ENCODE data around the gene TMEM74B.

TMEM74B gene

DNA sequence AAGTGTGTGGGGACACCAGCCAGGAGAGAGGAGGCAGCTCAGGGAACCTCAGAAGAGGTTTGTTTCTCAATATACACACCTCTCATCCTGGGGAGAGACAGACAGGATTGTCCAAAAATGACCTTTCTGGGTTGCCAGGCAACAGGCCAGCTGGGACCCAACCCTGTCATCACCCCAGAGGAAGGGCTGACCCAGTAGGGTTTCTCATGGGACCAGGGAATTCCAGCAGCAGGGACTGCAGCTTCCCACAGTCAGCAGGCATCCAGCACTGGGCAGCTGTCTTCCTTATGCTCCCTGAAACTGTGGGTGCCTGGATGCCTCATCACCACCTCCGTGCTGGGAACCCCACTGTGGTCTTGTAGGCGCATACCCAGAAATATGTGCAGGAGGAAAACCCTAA lies 19.8 kb upstream of the TMEM74B start:
- ChIA-PET POLR2A (no interaction called here), CTCF (no interaction called here)
- TF ChIP-seq FOXK2 (IDR thresholded peaks at IDR 0.05) (no peak), SUZ12 (IDR thresholded peaks at IDR 0.05) (no peak), SP1 (IDR thresholded peaks at IDR 0.05) (no peak), ZNF384 (IDR thresholded peaks at IDR 0.05) (no peak)
- TF ChIP-seq, protein P1, sequence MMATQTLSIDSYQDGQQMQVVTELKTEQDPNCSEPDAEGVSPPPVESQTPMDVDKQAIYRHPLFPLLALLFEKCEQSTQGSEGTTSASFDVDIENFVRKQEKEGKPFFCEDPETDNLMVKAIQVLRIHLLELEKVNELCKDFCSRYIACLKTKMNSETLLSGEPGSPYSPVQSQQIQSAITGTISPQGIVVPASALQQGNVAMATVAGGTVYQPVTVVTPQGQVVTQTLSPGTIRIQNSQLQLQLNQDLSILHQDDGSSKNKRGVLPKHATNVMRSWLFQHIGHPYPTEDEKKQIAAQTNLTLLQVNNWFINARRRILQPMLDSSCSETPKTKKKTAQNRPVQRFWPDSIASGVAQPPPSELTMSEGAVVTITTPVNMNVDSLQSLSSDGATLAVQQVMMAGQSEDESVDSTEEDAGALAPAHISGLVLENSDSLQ (IDR thresholded peaks at IDR 0.05), result no peak
- DNase-seq (ENCODE audit: extremely low spot score), result no peak

DNA sequence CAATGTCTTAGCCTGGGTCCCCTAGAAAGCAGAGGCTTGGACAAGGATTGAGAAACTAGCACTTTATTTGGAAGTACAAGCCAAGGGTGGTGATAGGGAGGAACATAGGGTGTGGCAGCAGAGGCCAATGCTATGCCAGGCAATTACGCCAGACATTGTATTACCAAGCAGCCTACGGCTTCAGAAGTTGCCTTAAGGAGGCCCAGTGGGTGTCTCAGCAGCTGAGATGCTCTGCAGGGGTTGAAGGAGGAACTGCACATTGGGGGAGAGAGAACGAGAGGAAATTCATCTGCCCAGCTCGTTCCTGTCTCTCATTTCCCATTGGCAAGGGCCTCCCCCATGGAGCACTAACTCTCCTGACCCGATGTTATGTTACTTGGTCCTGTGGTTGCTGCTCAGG lies 19.3 kb upstream of the TMEM74B start:
- ChIA-PET POLR2A (no interaction called here), CTCF (no interaction called here)
- TF ChIP-seq LEF1 (IDR thresholded peaks at IDR 0.05; ENCODE audit: borderline replicate concordance), result no peak
- no peak for DNase-seq (ENCODE audit: extremely low spot score)

DNA sequence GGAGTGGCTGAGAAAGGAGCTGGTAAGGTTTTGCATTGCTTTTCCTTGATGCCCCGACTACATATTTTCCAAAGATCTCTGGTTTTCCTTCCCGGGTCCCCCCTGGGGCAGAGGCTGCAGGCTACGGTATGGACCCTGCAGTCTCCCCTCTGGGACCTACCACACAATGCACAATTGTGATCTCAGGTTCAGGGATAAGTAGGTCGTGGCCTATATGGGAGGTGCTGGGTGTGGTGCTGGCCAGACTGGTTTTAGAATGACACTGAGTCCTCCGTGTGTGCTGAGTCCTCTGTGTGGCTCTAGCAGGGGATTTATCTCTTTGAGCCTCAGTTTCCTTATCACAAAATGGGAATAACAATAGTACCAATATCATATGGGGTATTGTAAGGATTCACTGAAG lies 18.8 kb upstream of the TMEM74B start:
- DNase-seq (ENCODE audit: extremely low spot score), result no peak
- TF ChIP-seq ELF4 (IDR thresholded peaks at IDR 0.05) (no peak), HDGF (IDR thresholded peaks at IDR 0.05; ENCODE audit: borderline replicate concordance) (no peak)
- TF ChIP-seq, protein P1 (IDR thresholded peaks at IDR 0.05), result no peak
- ChIA-PET POLR2A (interaction anchor here (1.3 kb wide), 1 partner anchor 22 kb away, joined by 3 read pairs; the partner anchor contains the start of gene RAD21L1), CTCF (no interaction called here)

DNA sequence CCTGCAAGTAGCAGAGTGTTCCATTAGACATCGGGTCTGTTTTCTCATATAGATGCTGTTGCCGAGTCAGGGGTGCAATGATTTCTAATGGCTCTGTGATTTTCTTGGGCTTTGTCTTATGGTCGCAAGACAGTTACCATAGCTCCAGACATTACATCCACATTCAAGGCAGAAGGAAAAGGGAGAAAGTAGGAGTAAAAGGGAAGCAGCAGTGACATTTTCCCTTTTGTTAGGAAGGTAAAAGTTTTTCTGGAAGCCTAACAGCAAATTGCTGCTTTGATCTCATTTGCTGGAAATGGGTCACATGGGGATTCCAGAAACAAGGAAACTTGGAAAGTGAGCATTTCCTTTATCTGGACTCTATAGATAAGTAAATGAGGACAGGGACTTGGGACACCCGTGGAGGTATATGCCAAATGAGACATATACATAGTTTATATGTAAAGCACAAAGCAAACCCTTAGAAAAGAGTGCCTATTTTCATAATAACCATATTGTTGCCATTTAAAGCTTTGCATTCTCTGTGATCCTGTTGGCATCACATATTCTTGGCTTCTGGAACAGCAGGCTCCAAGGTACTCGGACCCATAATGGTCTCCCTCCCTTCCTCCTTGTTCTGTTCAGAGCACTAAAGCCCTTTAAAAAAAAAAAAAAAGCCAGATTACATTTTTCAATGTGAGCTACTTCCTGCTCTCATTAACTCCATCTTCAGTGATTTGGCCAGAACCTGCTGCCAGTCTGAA lies 18.2 kb upstream of the TMEM74B start, which contains the start of gene C20orf202:
TSS of gene C20orf202 (plus strand) at position 693 of the 743 bp plus-strand sequence. CDS start 132 bp downstream, outside the sequence.
- no peak for DNase-seq (ENCODE audit: extremely low spot score)
- POLR2A ChIA-PET, result interaction anchor here (1.3 kb wide), 1 partner anchor 23 kb away, joined by 3 read pairs; the partner anchor contains the start of gene RAD21L1
- CTCF ChIA-PET, result no interaction called here
- TF ChIP-seq CTBP1 (IDR thresholded peaks at IDR 0.05; ENCODE audit: borderline replicate concordance) (no peak), FOXA1 (IDR thresholded peaks at IDR 0.05) (no peak), LEF1 (IDR thresholded peaks at IDR 0.05; ENCODE audit: borderline replicate concordance) (no peak)

DNA sequence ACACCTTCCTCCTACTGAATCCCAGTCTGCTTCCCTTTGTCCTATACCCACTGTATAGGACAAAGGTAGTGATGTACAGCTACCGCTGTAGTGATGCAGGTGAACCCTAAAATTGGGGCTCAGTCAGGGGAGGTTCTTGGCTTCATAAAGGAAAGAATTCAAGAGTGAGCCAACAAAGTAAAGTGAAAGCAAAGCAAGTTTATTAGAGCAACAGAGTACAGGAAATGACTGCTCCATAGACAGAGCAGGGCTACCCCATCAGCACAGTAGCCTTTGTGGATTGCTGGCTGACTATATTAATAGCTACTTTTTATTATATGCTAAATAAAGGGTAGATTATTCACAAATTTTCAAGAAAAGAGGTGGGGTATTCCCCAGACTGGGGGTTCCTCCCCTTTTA lies 15.2 kb upstream of the TMEM74B start:
- DNase-seq (ENCODE audit: extremely low spot score), result no peak
- ChIA-PET CTCF (no interaction called here), POLR2A (no interaction called here)
- TF ChIP-seq BHLHE40 (IDR thresholded peaks at IDR 0.05; ENCODE audit: borderline replicate concordance), result no peak

DNA sequence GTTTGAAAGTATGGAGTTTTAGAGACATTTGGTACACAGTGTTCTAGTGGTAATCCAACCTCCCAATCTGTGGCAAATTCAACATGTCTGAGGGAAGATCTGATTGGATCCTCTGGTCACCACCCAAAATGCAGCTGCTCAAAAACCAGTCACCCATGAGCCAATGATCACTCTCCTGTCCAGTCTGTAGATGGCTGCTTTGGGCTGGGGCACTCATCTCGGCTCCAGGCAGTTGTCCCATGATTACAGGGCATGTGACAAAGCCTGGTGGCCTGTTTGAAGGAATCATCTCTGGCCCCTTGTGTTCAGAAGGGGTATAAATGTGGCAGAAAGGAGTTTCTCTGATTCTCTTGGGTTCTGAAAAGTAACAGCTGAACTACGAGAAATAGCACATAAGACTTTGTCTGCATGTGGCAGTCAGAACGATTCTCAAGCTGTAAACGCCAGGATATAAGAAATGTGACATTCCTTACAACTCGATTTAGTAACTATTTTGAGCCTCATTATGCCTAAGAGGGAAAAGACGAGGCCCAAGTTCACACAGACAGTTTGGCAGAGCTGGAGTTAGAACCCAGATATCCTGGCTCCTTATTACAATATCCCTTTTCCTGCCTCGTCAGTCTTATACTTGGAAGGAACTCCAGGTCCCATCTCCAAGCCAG lies 14.6 kb upstream of the TMEM74B start:
- POLR2A ChIA-PET, result no interaction called here
- CTCF ChIA-PET, result interaction anchor here (0.9 kb wide), 1 partner anchor 14 kb away, joined by 3 read pairs; no protein-coding TSS in a partner anchor
- TF ChIP-seq NFRKB (IDR thresholded peaks at IDR 0.05), result no peak
- TF ChIP-seq SP1 (IDR thresholded peaks at IDR 0.05), result no peak
- no peak for TF ChIP-seq TARDBP (IDR thresholded peaks at IDR 0.05)
- TF ChIP-seq BHLHE40 (IDR thresholded peaks at IDR 0.05; ENCODE audit: borderline replicate concordance), result no peak
- no peak for TF ChIP-seq FOXA1 (IDR thresholded peaks at IDR 0.05)
- TF ChIP-seq FOXK2 (IDR thresholded peaks at IDR 0.05), result no peak
- TF ChIP-seq ELF4 (IDR thresholded peaks at IDR 0.05), result no peak
- no peak for TF ChIP-seq SUZ12 (IDR thresholded peaks at IDR 0.05)
- TF ChIP-seq CTBP1 (IDR thresholded peaks at IDR 0.05; ENCODE audit: borderline replicate concordance), result no peak
- TF ChIP-seq, protein P1 (IDR thresholded peaks at IDR 0.05), result no peak
- TF ChIP-seq ARNT (IDR thresholded peaks at IDR 0.05), result no peak
- no peak for TF ChIP-seq ZNF384 (IDR thresholded peaks at IDR 0.05)
- TF ChIP-seq L3MBTL2 (conservative IDR thresholded peaks at IDR 0.05), result no peak
- TF ChIP-seq HDGF (IDR thresholded peaks at IDR 0.05; ENCODE audit: borderline replicate concordance), result no peak
- no peak for TF ChIP-seq LEF1 (IDR thresholded peaks at IDR 0.05; ENCODE audit: borderline replicate concordance)
- no peak for TF ChIP-seq FOXM1 (IDR thresholded peaks at IDR 0.05; ENCODE audit: borderline replicate concordance)
- DNase-seq (ENCODE audit: extremely low spot score), result no peak

DNA sequence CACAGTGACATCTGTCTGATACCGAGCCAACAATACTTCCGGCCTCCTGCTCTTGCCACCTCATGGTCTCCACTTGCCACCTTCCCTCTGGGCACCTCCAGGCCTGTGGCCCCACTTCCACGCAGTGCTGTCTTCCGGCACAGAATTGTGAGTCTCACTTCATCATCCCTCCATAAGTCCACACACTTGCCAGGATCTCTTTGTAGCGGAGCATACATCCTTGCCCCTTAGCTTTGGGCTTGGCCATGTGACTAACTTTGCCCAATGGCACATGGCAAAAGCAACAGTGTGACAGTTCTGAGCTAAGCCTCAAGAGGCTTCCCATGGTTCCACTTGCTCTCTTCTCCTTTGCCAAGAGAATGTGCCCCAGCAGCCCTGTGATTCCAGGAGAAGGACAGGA lies 14.0 kb upstream of the TMEM74B start:
- TF ChIP-seq, protein P1 (IDR thresholded peaks at IDR 0.05), result no peak
- TF ChIP-seq CTBP1 (IDR thresholded peaks at IDR 0.05; ENCODE audit: borderline replicate concordance) (no peak), HDGF (IDR thresholded peaks at IDR 0.05; ENCODE audit: borderline replicate concordance) (no peak), LEF1 (IDR thresholded peaks at IDR 0.05; ENCODE audit: borderline replicate concordance) (no peak), SP1 (IDR thresholded peaks at IDR 0.05) (no peak), BHLHE40 (IDR thresholded peaks at IDR 0.05; ENCODE audit: borderline replicate concordance) (no peak), FOXM1 (IDR thresholded peaks at IDR 0.05; ENCODE audit: borderline replicate concordance) (no peak), ELF4 (IDR thresholded peaks at IDR 0.05) (no peak), ARNT (IDR thresholded peaks at IDR 0.05) (no peak), TARDBP (IDR thresholded peaks at IDR 0.05) (no peak)
- ChIA-PET POLR2A (no interaction called here), CTCF (interaction anchor here (0.9 kb wide), 1 partner anchor 14 kb away, joined by 3 read pairs; no protein-coding TSS in a partner anchor)
- no peak for DNase-seq (ENCODE audit: extremely low spot score)
